Non-pigmented ciliary epithelial cell (primary cell): Measurements from ENCODE around the gene MYH3.
A peak's percentile ranks its signal among the peaks of the same experiment; 100 is the strongest.

Experiments used
- DNase-seq: peaks from one replicate; pipeline ENCODE4 v3.0.0-alpha.2; 2010; ENCODE audit warnings: low read depth

Gene MYH3

DNA sequence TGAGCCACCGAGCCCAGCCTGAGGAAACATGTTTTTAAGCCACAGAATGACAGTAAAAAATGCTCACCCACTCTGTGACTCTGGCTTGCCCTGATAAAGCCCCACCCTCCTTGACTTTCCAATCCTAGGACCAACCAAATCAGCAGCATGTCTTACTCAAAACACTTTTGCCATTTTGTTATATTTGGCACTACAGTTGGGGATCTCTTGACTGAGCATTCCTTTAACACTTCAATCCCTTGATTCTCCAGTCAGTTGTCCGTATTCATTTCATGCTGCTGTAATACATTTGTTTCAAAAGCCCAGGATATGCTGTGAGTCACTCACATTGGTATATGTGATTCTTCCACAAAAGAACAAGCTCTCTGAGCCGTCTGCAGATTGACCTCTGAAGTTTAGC, 8.2 kb downstream of the MYH3 start:
- DNase-seq: peak; percentile 18

GRCh38 chr17:10648381-10648780, 8.7 kb downstream of the MYH3 start:
- DNase-seq: no peak

DNA sequence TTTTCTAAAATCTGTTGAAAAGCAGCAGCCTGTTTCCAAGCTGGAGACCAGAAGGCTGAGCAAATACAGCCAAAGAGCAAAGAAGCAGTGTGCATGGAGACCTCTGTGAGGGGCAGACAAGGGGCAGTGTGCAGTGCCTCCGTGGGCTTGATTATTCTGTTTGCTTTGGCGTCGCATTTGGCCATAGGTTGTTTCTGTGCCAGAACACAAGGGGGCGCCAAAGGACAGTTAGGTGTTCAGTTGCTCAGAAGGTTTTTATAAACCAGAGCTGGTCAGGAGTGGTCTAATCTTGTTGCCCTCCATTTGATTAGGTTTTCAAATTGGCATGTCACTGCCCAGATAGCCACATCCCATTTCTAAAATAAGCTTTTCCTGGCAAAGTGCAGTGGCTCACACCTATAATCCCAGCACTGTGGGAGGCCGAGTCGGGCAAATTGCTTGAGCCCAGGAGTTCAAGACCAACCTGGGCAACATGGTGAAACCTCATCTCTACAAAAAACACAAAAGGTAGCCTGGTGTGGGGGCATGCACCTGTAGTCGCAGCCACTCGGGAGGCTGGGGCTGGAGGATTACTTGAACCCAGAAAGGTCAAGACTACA, 10.6 kb downstream of the MYH3 start:
- peak; percentile 17 for DNase-seq

DNA sequence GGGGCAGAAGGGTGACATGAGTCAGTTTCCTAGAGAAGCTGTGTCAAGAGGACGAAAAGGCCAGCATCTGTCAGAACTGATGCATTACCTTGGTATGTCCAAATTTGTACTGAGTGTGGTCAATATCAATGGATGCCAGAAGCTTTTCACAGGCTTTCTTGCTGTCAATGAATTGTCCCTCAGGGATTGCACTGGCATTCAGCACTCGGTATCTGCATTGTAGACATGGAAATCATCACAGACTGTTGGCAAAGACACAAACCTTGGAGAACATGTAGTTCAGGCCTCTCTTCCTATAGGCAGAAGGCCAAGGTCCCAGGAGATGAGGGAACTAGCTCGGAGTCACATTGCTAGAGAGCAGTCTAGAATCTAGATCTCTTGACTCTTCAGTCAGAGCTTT, 16.6 kb downstream of the MYH3 start:
- no peak for DNase-seq

- DNase-seq: no peak
Observed at GRCh38 chr17:10638151-10638550, 19.0 kb downstream of the MYH3 start.

- DNase-seq: no peak
Observed at GRCh38 chr17:10635290-10635689, 21.8 kb downstream of the MYH3 start.

DNA sequence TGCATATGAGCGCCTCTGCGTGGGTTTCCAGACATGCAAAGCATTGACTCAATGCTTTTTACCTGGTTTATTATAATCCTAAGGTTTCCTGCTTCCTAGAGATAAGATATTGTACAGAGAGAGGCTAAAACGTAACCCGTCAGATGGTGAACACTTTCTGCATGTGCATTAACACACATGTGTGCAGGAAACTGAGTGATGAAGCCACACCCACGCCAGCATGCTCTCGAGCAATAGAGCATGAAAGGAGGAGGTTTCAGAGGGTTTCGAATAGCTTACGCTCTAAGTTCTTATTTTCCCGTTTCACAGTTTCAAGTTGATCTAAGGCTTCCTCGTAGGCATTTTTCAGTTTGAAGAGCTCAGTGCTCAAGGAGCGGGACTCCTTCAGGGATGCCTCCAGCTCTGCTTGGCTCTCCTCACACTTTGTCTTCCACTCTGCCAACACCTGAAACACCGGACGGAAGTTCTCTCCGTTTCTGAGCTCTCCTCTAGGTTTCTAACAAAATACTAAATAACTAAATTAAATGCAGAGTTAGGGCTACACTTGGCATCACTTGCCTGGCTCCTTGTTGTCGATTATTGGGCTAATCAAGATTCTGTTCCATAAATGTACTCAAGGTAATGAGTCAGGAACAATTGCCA, 23.2 kb downstream of the MYH3 start:
- no peak for DNase-seq

GRCh38 chr17:10631701-10632100, 25.4 kb downstream of the MYH3 start:
- no peak for DNase-seq

DNA sequence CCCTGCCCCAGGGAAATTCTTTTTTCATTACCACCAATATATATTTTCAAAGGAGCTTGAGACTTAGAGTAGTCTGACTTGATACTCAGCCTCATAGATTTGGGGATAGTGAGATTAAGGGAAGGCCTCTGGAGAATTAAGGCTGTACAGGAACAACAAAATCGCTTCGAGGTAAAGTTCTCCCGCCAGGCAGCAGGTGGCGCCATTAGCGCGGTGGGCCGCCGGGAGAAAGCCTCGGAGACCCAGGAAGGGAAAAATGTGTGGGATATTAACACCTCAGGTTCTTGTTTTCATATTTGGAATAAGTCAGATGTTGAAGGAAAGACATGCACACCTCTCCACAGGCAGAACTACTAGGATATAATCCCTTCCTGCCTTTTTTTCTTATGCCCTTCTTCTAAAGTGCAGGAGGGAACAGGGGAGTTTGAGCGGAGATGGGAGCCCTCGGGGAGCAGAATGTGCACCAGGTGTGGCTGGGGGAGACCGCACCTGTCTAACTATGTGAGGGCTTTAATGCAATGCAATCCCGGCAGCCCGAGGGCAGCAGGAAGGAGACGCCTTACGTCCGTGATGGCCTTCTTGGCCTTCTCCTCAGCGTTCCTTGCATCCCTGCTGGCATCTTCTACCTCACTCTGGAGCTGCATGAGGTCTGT, 25.9 kb downstream of the MYH3 start:
- DNase-seq: no peak

- no peak for DNase-seq
Observed at GRCh38 chr17:10629706-10630105, 27.4 kb downstream of the MYH3 start.

GRCh38 chr17:10628756-10629155, 28.4 kb downstream of the MYH3 start:
- DNase-seq: no peak

DNA sequence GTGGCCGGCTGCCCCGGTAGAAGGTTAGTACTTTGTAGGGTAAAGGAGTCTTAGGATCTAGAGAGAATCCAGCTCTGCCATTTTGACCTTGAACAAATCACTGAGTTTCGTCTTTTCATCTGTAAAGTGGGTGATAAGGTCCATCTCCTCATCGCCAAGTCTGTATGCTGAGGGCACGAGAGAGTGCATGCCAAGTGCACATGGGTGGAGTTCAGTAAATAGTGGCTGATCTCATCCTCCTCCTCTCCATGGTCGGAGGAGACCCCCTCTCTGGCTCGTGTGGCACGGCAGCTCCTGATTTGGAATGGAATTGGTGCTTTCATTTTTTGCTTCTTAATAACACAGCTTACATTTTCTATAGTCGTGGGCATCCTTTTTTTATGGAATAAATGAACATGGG, 30.7 kb downstream of the MYH3 start:
- DNase-seq: no peak

DNA sequence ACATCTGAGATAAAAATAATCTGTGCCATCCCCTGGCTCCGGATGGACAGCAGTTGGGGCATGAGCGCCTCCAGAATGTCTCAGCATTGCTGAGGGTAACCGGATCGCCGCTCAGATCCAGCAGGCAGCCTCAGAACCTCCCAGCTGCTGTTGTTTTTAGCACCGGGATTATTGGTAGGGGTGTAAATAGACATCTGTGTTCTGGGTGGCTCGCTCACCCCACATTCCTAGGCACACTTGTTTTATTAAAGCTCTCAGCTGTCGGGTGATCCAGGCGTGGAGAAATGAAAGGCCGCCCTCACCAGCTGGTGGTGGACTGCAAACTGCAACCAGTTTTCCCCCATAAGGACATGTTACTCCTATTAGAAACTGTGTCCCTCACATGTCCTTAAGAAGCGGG, 32.1 kb downstream of the MYH3 start:
- DNase-seq: no peak

- no peak for DNase-seq
Observed at GRCh38 chr17:10623737-10624338, 33.3 kb downstream of the MYH3 start.

DNA sequence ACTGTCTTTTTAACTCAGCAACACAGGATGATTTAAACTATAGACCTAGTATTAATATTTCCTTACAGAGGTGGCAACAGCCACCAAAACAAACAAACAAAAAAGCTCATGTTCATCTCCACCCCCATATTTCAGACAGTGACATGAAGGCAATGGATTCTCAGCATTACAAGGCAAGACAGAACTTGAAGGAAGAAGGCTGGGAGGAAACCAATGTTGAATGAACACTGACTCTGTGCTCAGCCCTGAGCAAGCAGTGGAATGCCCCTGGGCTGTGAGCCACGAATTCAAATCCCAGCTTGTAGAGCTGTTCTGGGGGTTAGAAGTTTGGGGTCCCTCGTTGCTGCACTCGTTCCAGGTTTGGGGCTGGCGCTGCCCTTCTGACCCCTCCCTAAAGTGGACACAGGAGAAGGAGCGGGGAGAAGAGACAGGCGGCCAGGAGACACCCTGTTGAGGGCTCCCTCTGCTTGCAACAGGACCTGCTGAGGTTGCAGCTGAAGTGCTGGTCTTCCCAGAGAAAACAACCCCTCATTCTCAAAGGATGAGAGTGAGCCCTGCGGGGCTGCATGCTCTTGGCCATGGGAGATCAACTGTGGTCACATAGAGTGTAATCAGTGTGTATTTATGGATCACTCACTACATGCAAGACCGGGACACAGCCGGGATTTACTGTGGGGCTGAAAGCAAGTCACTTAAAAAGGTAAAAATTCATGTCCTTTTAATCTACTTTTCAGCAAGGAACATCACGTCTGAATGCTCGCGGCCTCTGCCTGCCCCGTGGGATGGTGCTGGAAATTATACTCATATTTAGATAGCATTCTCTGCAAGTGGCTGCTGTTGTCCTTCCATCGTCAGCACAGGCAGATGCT, 34.3 kb downstream of the MYH3 start:
- DNase-seq: no peak

GRCh38 chr17:10621397-10621796, 35.7 kb downstream of the MYH3 start:
- no peak for DNase-seq

GRCh38 chr17:10620823-10621222, 36.3 kb downstream of the MYH3 start:
- no peak for DNase-seq

GRCh38 chr17:10618202-10618635, 38.9 kb downstream of the MYH3 start:
- peak; percentile 15 for DNase-seq

DNA sequence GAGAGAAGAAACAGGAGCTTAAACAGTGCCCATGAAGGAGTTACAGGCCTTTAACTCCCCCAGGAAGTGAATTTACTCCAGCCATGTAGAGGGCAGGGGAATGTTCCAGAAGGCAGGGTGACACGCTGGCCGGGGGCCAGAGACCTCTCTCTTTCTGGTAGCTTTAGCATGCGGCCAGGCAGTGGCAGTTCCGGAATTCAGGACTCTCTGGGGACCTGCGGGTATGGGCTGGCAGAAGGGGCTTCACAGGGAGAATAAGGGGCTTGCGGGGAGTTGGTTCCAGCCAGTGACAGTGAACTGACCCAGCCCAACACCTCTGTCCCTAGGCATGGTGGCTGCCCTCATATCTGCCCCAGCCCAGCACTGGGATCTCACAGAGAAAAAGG, 40.0 kb downstream of the MYH3 start:
- no peak for DNase-seq

DNA sequence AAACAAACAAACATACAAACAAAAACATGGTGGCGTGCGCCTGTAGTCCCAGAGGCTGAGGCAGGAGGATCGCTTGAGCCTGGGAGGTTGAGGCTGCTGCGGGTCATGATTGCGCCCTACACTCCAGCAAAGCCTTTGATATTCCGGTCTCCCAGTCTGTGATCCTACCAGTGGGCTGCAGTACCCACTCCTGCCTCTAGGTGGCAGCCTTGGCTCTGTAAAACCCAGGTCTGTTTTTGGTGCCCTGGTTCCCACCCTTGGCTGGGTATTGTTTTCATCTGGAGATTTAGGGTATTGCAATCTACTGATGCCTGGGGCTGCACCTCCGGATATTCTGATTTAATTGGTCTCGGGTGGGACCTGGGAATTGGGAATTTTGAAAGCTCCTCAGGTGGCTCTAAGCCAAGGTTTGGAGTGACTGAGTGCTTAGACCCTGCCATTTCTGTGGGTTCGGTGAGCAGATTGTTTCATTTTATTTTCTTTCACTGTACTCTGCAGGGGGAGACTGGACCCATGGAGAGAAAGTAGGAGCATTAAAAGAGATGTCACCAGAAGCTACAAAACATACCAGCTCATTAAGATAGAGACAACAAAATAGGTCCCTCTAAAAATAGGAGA, 40.5 kb downstream of the MYH3 start:
- DNase-seq: peak; percentile 24

DNA sequence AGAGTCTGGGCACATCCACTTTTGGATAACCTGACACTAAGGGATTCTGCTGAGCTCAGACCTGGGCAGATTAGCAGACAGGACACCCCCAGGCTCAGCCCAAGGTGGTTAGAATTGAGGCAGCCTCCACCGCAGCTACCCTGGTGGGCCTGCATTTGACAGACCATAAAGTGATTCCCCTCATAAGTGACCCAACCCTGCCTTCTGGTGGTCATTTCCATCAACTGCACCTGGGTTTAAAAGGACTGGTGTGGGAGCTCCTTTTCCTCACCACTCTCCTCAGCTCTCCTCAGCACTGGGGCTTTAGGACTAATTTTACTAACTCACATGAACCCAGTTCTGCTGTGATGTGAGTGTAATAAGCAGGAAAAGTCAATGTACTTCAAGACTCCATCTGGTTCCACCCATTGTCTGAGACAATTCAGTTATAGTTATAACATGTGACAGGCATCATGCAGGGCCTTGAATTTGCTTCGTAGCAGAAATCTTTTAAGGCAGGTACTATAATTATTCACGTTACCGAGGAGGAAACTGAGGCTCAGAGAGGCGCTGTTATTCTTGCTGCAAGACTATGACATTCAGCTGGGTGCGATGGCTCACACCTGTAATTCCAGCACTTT, 42.5 kb downstream of the MYH3 start:
- peak; percentile 15 for DNase-seq
